Measurements from ENCODE around the gene VEZT. TPM values are rescaled to one million over a fixed set of nuclear protein-coding genes. Genes with fewer than 3 reads are reported as not detected.

VEZT gene
- total RNA-seq, 1 experiment from 2014 or later = 107 TPM

DNA sequence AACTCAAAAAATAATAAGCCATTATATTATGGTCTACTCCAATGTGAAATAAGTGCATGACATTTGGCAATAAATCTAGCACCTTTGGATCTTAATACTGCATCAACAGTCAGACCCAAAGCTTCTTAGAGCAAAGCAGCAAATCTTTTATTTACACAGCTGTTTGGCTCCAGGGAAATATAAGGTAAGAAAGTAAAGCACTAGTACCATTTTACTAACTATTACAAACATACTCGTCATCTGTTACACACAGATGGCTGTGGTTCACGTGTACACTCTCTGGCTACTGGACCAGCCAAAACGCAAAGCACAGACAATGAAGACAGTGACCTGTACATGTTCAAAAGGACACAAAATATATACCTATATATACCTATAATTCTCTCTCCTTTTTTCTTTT lies 3.1 kb upstream of the VEZT start:
- no peaks in the 10 kb centered on the region for H3K9me3 ChIP-seq (ENCODE audit: low read depth, low read length, poor library complexity, severe bottlenecking)
- H3K36me3 ChIP-seq (ENCODE audit: insufficient read depth, low read length, poor library complexity, severe bottlenecking) = no peaks in the 10 kb centered on the region
- H3K4me1 ChIP-seq (ENCODE audit: insufficient read depth, low read length, poor library complexity, severe bottlenecking) = peaks cover 12% of the 10 kb centered on the region
- H3K4me3 ChIP-seq (ENCODE audit: low read depth, low read length, poor library complexity, severe bottlenecking) = no peak overlapping the region
- no peak overlapping the region for H3K27ac ChIP-seq (ENCODE audit: low read depth, low read length, poor library complexity, severe bottlenecking)
- POLR2A ChIA-PET (ENCODE audit: low non-redundant PET) = no interaction called here
- no peak for DNase-seq (ENCODE audit: low spot score)
- TF ChIP-seq, protein P1, sequence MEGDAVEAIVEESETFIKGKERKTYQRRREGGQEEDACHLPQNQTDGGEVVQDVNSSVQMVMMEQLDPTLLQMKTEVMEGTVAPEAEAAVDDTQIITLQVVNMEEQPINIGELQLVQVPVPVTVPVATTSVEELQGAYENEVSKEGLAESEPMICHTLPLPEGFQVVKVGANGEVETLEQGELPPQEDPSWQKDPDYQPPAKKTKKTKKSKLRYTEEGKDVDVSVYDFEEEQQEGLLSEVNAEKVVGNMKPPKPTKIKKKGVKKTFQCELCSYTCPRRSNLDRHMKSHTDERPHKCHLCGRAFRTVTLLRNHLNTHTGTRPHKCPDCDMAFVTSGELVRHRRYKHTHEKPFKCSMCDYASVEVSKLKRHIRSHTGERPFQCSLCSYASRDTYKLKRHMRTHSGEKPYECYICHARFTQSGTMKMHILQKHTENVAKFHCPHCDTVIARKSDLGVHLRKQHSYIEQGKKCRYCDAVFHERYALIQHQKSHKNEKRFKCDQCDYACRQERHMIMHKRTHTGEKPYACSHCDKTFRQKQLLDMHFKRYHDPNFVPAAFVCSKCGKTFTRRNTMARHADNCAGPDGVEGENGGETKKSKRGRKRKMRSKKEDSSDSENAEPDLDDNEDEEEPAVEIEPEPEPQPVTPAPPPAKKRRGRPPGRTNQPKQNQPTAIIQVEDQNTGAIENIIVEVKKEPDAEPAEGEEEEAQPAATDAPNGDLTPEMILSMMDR (conservative IDR thresholded peaks at IDR 0.05; ENCODE audit: low read depth, low read length) = no peak
- TF ChIP-seq EZH2 (IDR thresholded peaks at IDR 0.05; ENCODE audit: borderline replicate concordance, low read depth, low read length, poor library complexity, severe bottlenecking) = no peak
- intact Hi-C loops (cut with micrococcal nuclease; ENCODE audit: unreplicated experiment) = no loop called here
- BruUV-seq (replicated peaks) = no TSS peak
- no peaks in the 10 kb centered on the region for H3K27me3 ChIP-seq (replicated peaks; ENCODE audit: insufficient read depth, low read depth, low read length, poor library complexity)
- CTCF ChIA-PET = interaction anchor here (0.6 kb wide), 1 partner anchor 70 kb away, joined by 3 read pairs; no protein-coding TSS in a partner anchor

DNA sequence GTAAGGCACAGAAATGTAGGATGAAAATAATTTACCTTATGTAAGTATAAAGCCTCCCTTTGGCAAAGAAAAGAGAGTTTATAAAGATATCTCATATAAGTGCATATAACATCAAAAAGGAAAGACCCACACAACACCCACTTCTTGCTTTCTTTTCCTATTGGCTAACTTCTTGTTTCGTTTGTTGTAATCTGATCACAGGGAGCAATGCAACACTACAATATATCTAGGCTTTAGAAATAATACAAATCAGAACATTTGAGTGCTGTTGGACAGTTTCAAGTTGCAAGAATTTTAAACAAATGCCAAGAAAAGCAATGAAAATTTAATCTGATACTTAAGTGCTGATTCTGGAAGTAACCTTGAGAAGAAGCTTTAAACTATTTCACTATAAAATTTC lies 1.7 kb upstream of the VEZT start:
- Histone ChIP-seq H3K27me3 (replicated peaks; ENCODE audit: insufficient read depth, low read depth, low read length, poor library complexity) (no peaks in the 10 kb centered on the region), H3K27ac (ENCODE audit: low read depth, low read length, poor library complexity, severe bottlenecking) (no peak overlapping the region), H3K9me3 (ENCODE audit: low read depth, low read length, poor library complexity, severe bottlenecking) (no peaks in the 10 kb centered on the region), H3K4me3 (ENCODE audit: low read depth, low read length, poor library complexity, severe bottlenecking) (peak overlapping the region; percentile 76), H3K36me3 (ENCODE audit: insufficient read depth, low read length, poor library complexity, severe bottlenecking) (no peaks in the 10 kb centered on the region), H3K4me1 (ENCODE audit: insufficient read depth, low read length, poor library complexity, severe bottlenecking) (peaks cover 12% of the 10 kb centered on the region)
- DNase-seq (ENCODE audit: low spot score) = peak; percentile 53
- intact Hi-C loops (cut with micrococcal nuclease; ENCODE audit: unreplicated experiment) = loop anchor here (2.0 to 5.0 kb wide), 3 partner anchors 84 to 261 kb away; no protein-coding TSS in a partner anchor
- TF ChIP-seq EZH2 (IDR thresholded peaks at IDR 0.05; ENCODE audit: borderline replicate concordance, low read depth, low read length, poor library complexity, severe bottlenecking) = no peak
- TF ChIP-seq, protein P1 (conservative IDR thresholded peaks at IDR 0.05; ENCODE audit: low read depth, low read length) = no peak
- BruUV-seq (replicated peaks) = no TSS peak
- ChIA-PET POLR2A (ENCODE audit: low non-redundant PET) (no interaction called here), CTCF (no interaction called here)

DNA sequence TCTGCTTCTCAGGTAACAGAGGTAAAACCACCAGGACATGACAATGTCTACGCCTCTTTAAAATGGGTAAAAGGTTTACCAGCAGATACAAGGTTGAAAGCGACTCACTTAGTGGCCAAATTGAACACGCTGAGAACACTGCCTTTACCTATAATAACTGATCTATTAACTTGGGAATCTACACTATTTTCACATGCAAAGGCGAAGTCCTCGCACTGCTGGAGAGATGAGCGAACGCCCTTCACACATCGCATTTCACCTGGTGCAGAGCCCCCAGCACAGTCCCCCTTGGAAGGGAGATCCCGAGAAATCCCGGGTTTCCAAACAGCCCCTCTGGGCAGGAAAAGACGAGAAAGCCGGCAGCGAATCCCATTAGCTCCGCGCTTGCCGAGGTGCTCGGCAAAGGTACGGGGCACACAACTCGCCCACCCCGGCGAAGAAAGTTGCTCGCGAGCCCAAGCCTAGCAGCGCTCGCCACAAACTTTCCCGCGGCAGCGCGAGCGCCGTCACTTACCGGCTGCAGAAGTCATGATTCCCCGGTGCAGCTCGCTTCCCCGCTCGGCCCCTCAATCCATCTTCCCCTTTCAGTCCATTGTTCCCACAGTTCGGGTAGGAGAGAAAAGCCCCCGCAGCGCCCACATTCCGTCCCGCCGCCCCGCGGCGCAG lies 763 bp upstream of the VEZT start:
- no TSS peak for BruUV-seq (replicated peaks)

More for the DNA sequence above, 763 bp upstream of the VEZT start:
- Histone ChIP-seq H3K9me3 (ENCODE audit: low read depth, low read length, poor library complexity, severe bottlenecking) (no peaks in the 10 kb centered on the region), H3K36me3 (ENCODE audit: insufficient read depth, low read length, poor library complexity, severe bottlenecking) (no peaks in the 10 kb centered on the region), H3K27ac (ENCODE audit: low read depth, low read length, poor library complexity, severe bottlenecking) (peak overlapping the region; percentile 90), H3K27me3 (replicated peaks; ENCODE audit: insufficient read depth, low read depth, low read length, poor library complexity) (no peaks in the 10 kb centered on the region), H3K4me1 (ENCODE audit: insufficient read depth, low read length, poor library complexity, severe bottlenecking) (peaks cover 14% of the 10 kb centered on the region), H3K4me3 (ENCODE audit: low read depth, low read length, poor library complexity, severe bottlenecking) (peak overlapping the region; percentile 76)
- intact Hi-C loops (cut with micrococcal nuclease; ENCODE audit: unreplicated experiment) = loop anchor here (2.0 to 5.0 kb wide), 3 partner anchors 85 to 260 kb away; no protein-coding TSS in a partner anchor
- CTCF ChIA-PET = no interaction called here
- TF ChIP-seq EZH2 (IDR thresholded peaks at IDR 0.05; ENCODE audit: borderline replicate concordance, low read depth, low read length, poor library complexity, severe bottlenecking) = no peak
- TF ChIP-seq, protein P1 (conservative IDR thresholded peaks at IDR 0.05; ENCODE audit: low read depth, low read length) = no peak
- no peak for DNase-seq (ENCODE audit: low spot score)
- POLR2A ChIA-PET (ENCODE audit: low non-redundant PET) = interaction anchor here (0.7 to 1.1 kb wide), 2 partner anchors 16 to 29 kb away, joined by 4 read pairs; no protein-coding TSS in a partner anchor

Measured in A673 (cell line).